Astrocyte (in vitro differentiated cells and primary cell): ENCODE measurements around the gene LEMD2. TPM values are rescaled to one million over a fixed set of nuclear protein-coding genes. Genes with fewer than 3 reads are reported as not detected.

Source experiments
- DNase-seq: peaks from one replicate; pipeline ENCODE4 v3.0.0-alpha.2; 2010; ENCODE audit warnings: low read depth
- FAIRE-seq: peaks from 2 replicates; lab custom pipeline; 2011; peaks lifted over from hg19 to GRCh38; lab: Jason Lieb, UNC
- H2AFZ ChIP-seq: 2 replicates; pipeline ENCODE4 v1.6.0; 2012; ENCODE audit warnings: low read depth, low read length, inconsistent platforms
- H3K27ac ChIP-seq: 2 replicates; pipeline ENCODE4 v1.5.1; 2011; ENCODE audit warnings: low read depth, low read length, inconsistent platforms
- H3K27me3 ChIP-seq: 2 replicates; pipeline ENCODE4 v1.6.0; 2011; ENCODE audit warnings: low read length, inconsistent platforms; ENCODE audit not compliant: insufficient read depth
- H3K36me3 ChIP-seq: 2 replicates; pipeline ENCODE4 v1.5.1; 2011; ENCODE audit warnings: low read length, inconsistent platforms; ENCODE audit not compliant: insufficient read depth
- H3K4me1 ChIP-seq: 2 replicates; pipeline ENCODE4 v1.5.1; 2011; ENCODE audit warnings: low read length, inconsistent platforms; ENCODE audit not compliant: insufficient read depth
- H3K4me2 ChIP-seq: 2 replicates; pipeline ENCODE4 v1.6.0; 2012; ENCODE audit warnings: low read length, inconsistent platforms
- H3K4me3 ChIP-seq: 2 replicates; pipeline ENCODE4 v1.5.1; 2011; ENCODE audit warnings: low read depth, mild to moderate bottlenecking, low read length, inconsistent platforms; ENCODE audit not compliant: insufficient read depth
- H3K79me2 ChIP-seq: 2 replicates; pipeline ENCODE4 v1.6.0; 2012; ENCODE audit warnings: mild to moderate bottlenecking, low read length, inconsistent platforms; ENCODE audit not compliant: insufficient read depth
- H3K9ac ChIP-seq: 2 replicates; pipeline ENCODE4 v1.6.0; 2012; ENCODE audit warnings: mild to moderate bottlenecking, low read length, inconsistent platforms
- H3K9me3 ChIP-seq: 2 replicates; pipeline ENCODE4 v1.5.1; 2012; ENCODE audit warnings: low read depth, mild to moderate bottlenecking, low read length, inconsistent platforms; ENCODE audit not compliant: insufficient read depth
- H4K20me1 ChIP-seq: 2 replicates; pipeline ENCODE4 v1.6.0; 2012; ENCODE audit warnings: low read length, inconsistent platforms; ENCODE audit not compliant: insufficient read depth
- H3K27ac Mint-ChIP-seq: one replicate; pipeline ENCODE4 v1.8.0; 2021; ENCODE audit warnings: mild to moderate bottlenecking, mixed read lengths; ENCODE audit not compliant: unreplicated experiment
- H3K27me3 Mint-ChIP-seq: one replicate; pipeline ENCODE4 v1.8.0; 2021; ENCODE audit warnings: low read depth, mixed read lengths; ENCODE audit not compliant: unreplicated experiment
- H3K36me3 Mint-ChIP-seq: one replicate; pipeline ENCODE4 v1.8.0; 2021; ENCODE audit warnings: low read depth, mixed read lengths; ENCODE audit not compliant: unreplicated experiment
- H3K4me1 Mint-ChIP-seq: one replicate; pipeline ENCODE4 v1.8.0; 2021; ENCODE audit warnings: low read depth, mixed read lengths; ENCODE audit not compliant: unreplicated experiment
- H3K4me3 Mint-ChIP-seq: one replicate; pipeline ENCODE4 v1.8.0; 2021; ENCODE audit warnings: mild to moderate bottlenecking, moderate library complexity, mixed read lengths; ENCODE audit not compliant: unreplicated experiment
- H3K9me3 Mint-ChIP-seq: one replicate; pipeline ENCODE4 v1.8.0; 2021; ENCODE audit warnings: mild to moderate bottlenecking, mixed read lengths; ENCODE audit not compliant: unreplicated experiment
- CTCF ChIP-seq: IDR thresholded peaks from 2 replicates; pipeline ENCODE4 v1.5.1; 2011; ENCODE audit warnings: low read depth, mild to moderate bottlenecking, inconsistent platforms, low read length, moderate library complexity; ENCODE audit not compliant: insufficient read depth
- EZH2 ChIP-seq: IDR thresholded peaks from 2 replicates; pipeline ENCODE4 v1.6.1; 2012; ENCODE audit warnings: mild to moderate bottlenecking, low read length, inconsistent platforms; ENCODE audit not compliant: insufficient read depth
- total RNA-seq: library from RNA; stranded (reverse); gene quantifications from 2 replicates; pipeline ENCODE4 v1.2.1, GENCODE V29; 2021

Gene LEMD2
- total RNA-seq, 1 donor from 2014 or later = 62.2 TPM

- Histone ChIP-seq H3K79me2 (no peaks in the 10 kb centered on the region), H4K20me1 (no peaks in the 10 kb centered on the region), H3K4me2 (no peak overlapping the region), H3K9me3 (no peaks in the 10 kb centered on the region), H3K36me3 (no peaks in the 10 kb centered on the region), H2AFZ (no peak overlapping the region), H3K27me3 (peaks cover 20% of the 10 kb centered on the region), H3K27ac (no peak overlapping the region), H3K4me1 (no peaks in the 10 kb centered on the region), H3K4me3 (no peak overlapping the region), H3K9ac (no peak overlapping the region)
- TF ChIP-seq EZH2 (no peak), CTCF (no peak)
- H3K27ac Mint-ChIP-seq = no peak overlapping the region
- H3K4me1 Mint-ChIP-seq = peaks cover 13% of the 10 kb centered on the region
- H3K4me3 Mint-ChIP-seq = no peak overlapping the region
- H3K36me3 Mint-ChIP-seq = no peaks in the 10 kb centered on the region
- FAIRE-seq (no peak), DNase-seq (no peak)
- no peaks in the 10 kb centered on the region for H3K9me3 Mint-ChIP-seq
- H3K27me3 Mint-ChIP-seq = peaks cover 5% of the 10 kb centered on the region
Measured at GRCh38 chr6:33740204-33740608, 48.7 kb downstream of the LEMD2 start.

- Mint-ChIP-seq H3K4me1 (peaks cover 12% of the 10 kb centered on the region), H3K9me3 (no peaks in the 10 kb centered on the region), H3K27me3 (peaks cover 5% of the 10 kb centered on the region), H3K27ac (no peak overlapping the region), H3K4me3 (no peak overlapping the region), H3K36me3 (no peaks in the 10 kb centered on the region)
- Histone ChIP-seq H3K9me3 (no peaks in the 10 kb centered on the region), H2AFZ (no peak overlapping the region), H3K27ac (no peak overlapping the region), H4K20me1 (no peaks in the 10 kb centered on the region), H3K4me3 (no peak overlapping the region), H3K9ac (no peak overlapping the region), H3K4me1 (no peaks in the 10 kb centered on the region), H3K36me3 (no peaks in the 10 kb centered on the region), H3K79me2 (no peaks in the 10 kb centered on the region), H3K27me3 (peaks cover 20% of the 10 kb centered on the region), H3K4me2 (no peak overlapping the region)
- FAIRE-seq = no peak
- TF ChIP-seq CTCF (no peak), EZH2 (no peak)
- DNase-seq = no peak
Measured at GRCh38 chr6:33739571-33739970, 49.4 kb downstream of the LEMD2 start.

- H3K4me3 ChIP-seq = no peak overlapping the region
- Mint-ChIP-seq H3K4me1 (peaks cover 7% of the 10 kb centered on the region), H3K36me3 (no peaks in the 10 kb centered on the region), H3K27me3 (peaks cover 5% of the 10 kb centered on the region), H3K4me3 (no peak overlapping the region), H3K27ac (no peak overlapping the region), H3K9me3 (no peaks in the 10 kb centered on the region)
- FAIRE-seq (no peak), DNase-seq (no peak)
- no peak overlapping the region for H3K4me2 ChIP-seq
- H3K27ac ChIP-seq = no peak overlapping the region
- no peaks in the 10 kb centered on the region for H3K36me3 ChIP-seq
- peaks cover 20% of the 10 kb centered on the region for H3K27me3 ChIP-seq
- no peaks in the 10 kb centered on the region for H3K9me3 ChIP-seq
- H3K79me2 ChIP-seq = no peaks in the 10 kb centered on the region
- no peak overlapping the region for H3K9ac ChIP-seq
- H4K20me1 ChIP-seq = no peaks in the 10 kb centered on the region
- no peak overlapping the region for H2AFZ ChIP-seq
- TF ChIP-seq CTCF (no peak), EZH2 (no peak)
- no peaks in the 10 kb centered on the region for H3K4me1 ChIP-seq
Measured at GRCh38 chr6:33738879-33739278, 50.1 kb downstream of the LEMD2 start.
